MCF 10A (cell line): Measurements from ENCODE around the gene MGAT5. TPM values are rescaled to one million over a fixed set of nuclear protein-coding genes. Genes with fewer than 3 reads are reported as not detected.

ENCODE experiments used
- BruUV-seq: library from RNA; stranded (reverse); fragments of 400-500 nt; replicated peaks from 2 replicates; lab custom pipeline; 2021; lab: Mats Ljungman, UMichigan
- CTCF ChIA-PET: fragments of 300-600 bp; sonication (Branson Sonifier 250); formaldehyde crosslinking; extraction: SDS; loops from one replicate; lab custom pipeline; 2021; ENCODE audit warnings: antibody characterized with exemption, inconsistent platforms; lab: Yijun Ruan, JAX
- POLR2A ChIA-PET: fragments of 300-600, 350-650 bp; sonication (Branson Sonifier 250); formaldehyde crosslinking; extraction: SDS; loops from one replicate; lab custom pipeline; 2020; ENCODE audit warnings: antibody characterized with exemption, inconsistent platforms; lab: Yijun Ruan, JAX
- DNase-seq: peaks from one replicate; pipeline ENCODE4 v3.0.0-alpha.2; 2018; ENCODE audit not compliant: unreplicated experiment
- H3K27ac Mint-ChIP-seq: one replicate; pipeline ENCODE4 v1.8.0; 2022; ENCODE audit warnings: mild to moderate bottlenecking, low read depth, mixed read lengths; ENCODE audit not compliant: unreplicated experiment
- H3K27me3 Mint-ChIP-seq: one replicate; pipeline ENCODE4 v1.8.0; 2022; ENCODE audit warnings: mixed read lengths; ENCODE audit not compliant: insufficient read depth, unreplicated experiment
- H3K36me3 Mint-ChIP-seq: one replicate; pipeline ENCODE4 v1.8.0; 2022; ENCODE audit warnings: mild to moderate bottlenecking, moderate library complexity, mixed read lengths; ENCODE audit not compliant: insufficient read depth, unreplicated experiment
- H3K4me1 Mint-ChIP-seq: one replicate; pipeline ENCODE4 v1.8.0; 2022; ENCODE audit warnings: mixed read lengths; ENCODE audit not compliant: insufficient read depth, unreplicated experiment
- H3K4me3 Mint-ChIP-seq: one replicate; pipeline ENCODE4 v1.8.0; 2022; ENCODE audit warnings: mild to moderate bottlenecking, moderate library complexity, mixed read lengths; ENCODE audit not compliant: unreplicated experiment
- H3K9me3 Mint-ChIP-seq: one replicate; pipeline ENCODE4 v1.8.0; 2022; ENCODE audit warnings: mixed read lengths; ENCODE audit not compliant: unreplicated experiment
- intact Hi-C: fragments of 100-400 bp; cut with micrococcal nuclease; formaldehyde crosslinking; loops from 2 replicates; pipeline ENCODE4 v1.14.1; 2022
- total RNA-seq: library from RNA; stranded (reverse); gene quantifications from 2 replicates; pipeline ENCODE4 v1.2.3, GENCODE V29; 2022
- TF ChIP-seq, protein P1 (sequence below): fragments of 200-600 bp; IDR thresholded peaks from one replicate; pipeline ENCODE4 v1.8.0; 2022; ENCODE audit warnings: antibody characterized with exemption, mild to moderate bottlenecking; ENCODE audit not compliant: unreplicated experiment

The MGAT5 gene
- total RNA-seq, 1 experiment from 2014 or later, result 22.2 TPM

DNA sequence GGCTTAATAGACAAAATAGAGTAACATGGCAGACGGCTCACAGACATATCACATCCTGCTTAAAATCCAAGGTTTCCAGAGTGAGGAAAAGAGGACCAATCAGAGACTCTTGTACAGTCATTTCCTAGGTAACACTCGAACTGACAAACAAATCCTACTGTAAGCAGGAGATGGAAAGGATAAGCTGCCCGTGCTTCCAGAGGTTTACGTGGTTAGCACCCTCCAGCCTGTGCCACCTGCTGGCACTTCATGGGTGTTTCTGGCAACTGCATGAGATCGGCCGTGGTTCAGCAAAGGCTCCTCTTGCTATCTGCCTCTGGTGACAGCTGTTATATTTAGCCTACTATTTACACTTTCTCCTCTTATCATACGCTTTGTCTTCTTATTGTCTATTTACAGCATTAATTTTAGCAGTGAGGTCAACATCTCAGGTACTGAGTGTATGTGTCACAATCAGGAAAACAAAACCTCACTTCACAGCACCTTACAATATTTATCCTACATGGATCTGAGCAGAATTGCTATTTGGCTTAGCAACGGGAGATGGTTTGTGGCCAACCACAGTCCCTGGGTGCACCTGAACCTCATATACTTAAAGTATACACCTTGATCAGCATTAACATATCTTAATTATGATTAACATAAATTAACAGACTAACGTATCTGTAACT, 238.0 kb downstream of the MGAT5 start:
- TF ChIP-seq, protein P1, sequence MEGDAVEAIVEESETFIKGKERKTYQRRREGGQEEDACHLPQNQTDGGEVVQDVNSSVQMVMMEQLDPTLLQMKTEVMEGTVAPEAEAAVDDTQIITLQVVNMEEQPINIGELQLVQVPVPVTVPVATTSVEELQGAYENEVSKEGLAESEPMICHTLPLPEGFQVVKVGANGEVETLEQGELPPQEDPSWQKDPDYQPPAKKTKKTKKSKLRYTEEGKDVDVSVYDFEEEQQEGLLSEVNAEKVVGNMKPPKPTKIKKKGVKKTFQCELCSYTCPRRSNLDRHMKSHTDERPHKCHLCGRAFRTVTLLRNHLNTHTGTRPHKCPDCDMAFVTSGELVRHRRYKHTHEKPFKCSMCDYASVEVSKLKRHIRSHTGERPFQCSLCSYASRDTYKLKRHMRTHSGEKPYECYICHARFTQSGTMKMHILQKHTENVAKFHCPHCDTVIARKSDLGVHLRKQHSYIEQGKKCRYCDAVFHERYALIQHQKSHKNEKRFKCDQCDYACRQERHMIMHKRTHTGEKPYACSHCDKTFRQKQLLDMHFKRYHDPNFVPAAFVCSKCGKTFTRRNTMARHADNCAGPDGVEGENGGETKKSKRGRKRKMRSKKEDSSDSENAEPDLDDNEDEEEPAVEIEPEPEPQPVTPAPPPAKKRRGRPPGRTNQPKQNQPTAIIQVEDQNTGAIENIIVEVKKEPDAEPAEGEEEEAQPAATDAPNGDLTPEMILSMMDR, result no peak
- peak; percentile 11 for DNase-seq
- ChIA-PET POLR2A (no interaction called here), CTCF (interaction anchor here (0.7 to 1.9 kb wide), 4 partner anchors 23 to 292 kb away, joined by 3 to 9 read pairs (median 3); no protein-coding TSS in a partner anchor)
- H3K36me3 Mint-ChIP-seq, result no peaks in the 10 kb centered on the region
- intact Hi-C loops, result no loop called here
- H3K9me3 Mint-ChIP-seq, result no peaks in the 10 kb centered on the region
- H3K27ac Mint-ChIP-seq, result no peak overlapping the region
- peaks cover 36% of the 10 kb centered on the region for H3K27me3 Mint-ChIP-seq
- no peak overlapping the region for H3K4me3 Mint-ChIP-seq
- H3K4me1 Mint-ChIP-seq, result no peaks in the 10 kb centered on the region
- BruUV-seq, result no TSS peak

DNA sequence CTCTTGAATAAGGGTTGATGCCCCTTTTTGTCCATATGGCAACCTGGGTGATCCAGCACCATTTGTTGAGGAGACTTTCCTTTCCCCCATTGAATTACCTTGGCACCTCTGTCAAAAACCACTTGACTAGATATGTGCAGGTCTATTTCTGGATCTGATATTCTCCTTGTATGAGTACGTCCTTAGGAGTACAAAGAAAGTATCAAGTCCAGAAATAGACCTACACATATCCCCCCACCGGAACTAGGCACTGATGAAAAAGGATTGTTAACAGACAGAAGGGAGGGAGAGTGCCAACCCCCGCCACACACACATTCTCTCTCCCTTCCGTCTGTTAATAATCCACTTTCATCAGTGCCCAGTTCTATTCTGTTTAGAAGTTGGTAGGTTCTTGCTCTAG, 239.9 kb downstream of the MGAT5 start:
- Mint-ChIP-seq H3K27me3 (peaks cover 28% of the 10 kb centered on the region), H3K36me3 (no peaks in the 10 kb centered on the region), H3K27ac (no peak overlapping the region), H3K4me1 (no peaks in the 10 kb centered on the region), H3K4me3 (no peak overlapping the region), H3K9me3 (no peaks in the 10 kb centered on the region)
- CTCF ChIA-PET, result interaction anchor here (0.8 kb wide), 1 partner anchor 11 kb away, joined by 3 read pairs; no protein-coding TSS in a partner anchor
- POLR2A ChIA-PET, result no interaction called here
- TF ChIP-seq, protein P1, result no peak
- intact Hi-C loops, result no loop called here
- DNase-seq, result no peak
- BruUV-seq, result no TSS peak

DNA sequence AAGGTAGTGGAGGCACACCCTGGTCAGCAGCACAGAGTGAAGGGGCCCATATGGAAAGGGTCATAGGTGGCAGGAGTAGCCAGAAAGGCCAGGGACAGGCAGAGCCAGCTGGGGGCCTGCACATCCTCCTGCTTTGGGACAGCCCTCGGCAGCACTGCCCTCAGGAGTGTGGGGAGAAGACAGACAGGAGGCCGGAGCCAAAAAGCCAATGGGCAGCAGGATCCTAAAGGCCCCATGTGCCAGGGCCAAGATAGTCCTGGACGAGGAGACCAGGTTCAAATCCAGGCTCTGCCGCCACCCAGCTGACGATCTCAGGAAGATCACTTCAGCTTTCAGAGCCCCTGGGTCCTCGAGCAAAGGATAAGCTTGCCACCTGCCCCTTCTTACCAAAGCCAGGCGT, 244.8 kb downstream of the MGAT5 start:
- Mint-ChIP-seq H3K9me3 (peaks cover 6% of the 10 kb centered on the region), H3K27ac (no peak overlapping the region), H3K4me1 (no peaks in the 10 kb centered on the region), H3K4me3 (no peak overlapping the region), H3K36me3 (no peaks in the 10 kb centered on the region), H3K27me3 (peaks cover 7% of the 10 kb centered on the region)
- ChIA-PET CTCF (interaction anchor here (0.8 kb wide), 1 partner anchor 20 kb away, joined by 3 read pairs; no protein-coding TSS in a partner anchor), POLR2A (no interaction called here)
- TF ChIP-seq, protein P1, result no peak
- intact Hi-C loops, result no loop called here
- BruUV-seq, result no TSS peak
- no peak for DNase-seq

DNA sequence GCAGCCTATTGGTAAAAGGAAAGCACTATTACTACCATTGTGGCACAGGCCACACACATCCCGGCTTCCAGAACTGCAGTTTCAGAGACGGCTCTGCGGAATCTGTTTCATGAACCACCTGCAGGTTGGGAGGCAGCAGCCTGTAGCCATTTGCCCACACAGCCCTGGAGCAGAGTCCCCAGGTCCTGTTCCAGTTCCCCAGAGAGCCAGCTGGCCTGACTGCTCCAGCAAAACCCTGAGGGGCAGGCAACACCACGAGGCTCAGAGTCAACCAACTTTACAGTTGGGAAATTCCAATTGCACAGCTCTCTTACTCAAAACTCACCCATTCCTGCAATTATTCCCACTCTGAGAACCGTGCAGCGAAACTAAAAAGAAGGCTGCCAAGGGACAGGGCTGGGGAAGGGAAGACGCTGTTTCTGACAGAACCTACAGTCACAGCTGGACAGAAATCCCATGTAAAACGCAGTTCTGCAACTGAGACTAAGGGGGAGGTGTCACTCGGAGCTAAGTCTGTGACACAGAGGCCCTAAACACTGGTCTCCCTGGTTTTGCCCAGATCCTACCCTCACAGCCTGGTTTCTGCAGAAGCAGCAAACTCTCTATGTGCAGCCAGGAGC, 245.5 kb downstream of the MGAT5 start:
- no TSS peak for BruUV-seq
- Mint-ChIP-seq H3K27me3 (peaks cover 11% of the 10 kb centered on the region), H3K36me3 (no peaks in the 10 kb centered on the region), H3K27ac (no peak overlapping the region), H3K9me3 (peaks cover 11% of the 10 kb centered on the region), H3K4me3 (no peak overlapping the region), H3K4me1 (no peaks in the 10 kb centered on the region)
- no peak for DNase-seq
- CTCF ChIA-PET, result interaction anchor here (0.6 to 0.8 kb wide), 3 partner anchors 19 to 417 kb away, joined by 3 read pairs; no protein-coding TSS in a partner anchor
- intact Hi-C loops, result no loop called here
- TF ChIP-seq, protein P1, result no peak
- POLR2A ChIA-PET, result no interaction called here
